ENCODE data around the gene TTC12.

TTC12 gene

DNA sequence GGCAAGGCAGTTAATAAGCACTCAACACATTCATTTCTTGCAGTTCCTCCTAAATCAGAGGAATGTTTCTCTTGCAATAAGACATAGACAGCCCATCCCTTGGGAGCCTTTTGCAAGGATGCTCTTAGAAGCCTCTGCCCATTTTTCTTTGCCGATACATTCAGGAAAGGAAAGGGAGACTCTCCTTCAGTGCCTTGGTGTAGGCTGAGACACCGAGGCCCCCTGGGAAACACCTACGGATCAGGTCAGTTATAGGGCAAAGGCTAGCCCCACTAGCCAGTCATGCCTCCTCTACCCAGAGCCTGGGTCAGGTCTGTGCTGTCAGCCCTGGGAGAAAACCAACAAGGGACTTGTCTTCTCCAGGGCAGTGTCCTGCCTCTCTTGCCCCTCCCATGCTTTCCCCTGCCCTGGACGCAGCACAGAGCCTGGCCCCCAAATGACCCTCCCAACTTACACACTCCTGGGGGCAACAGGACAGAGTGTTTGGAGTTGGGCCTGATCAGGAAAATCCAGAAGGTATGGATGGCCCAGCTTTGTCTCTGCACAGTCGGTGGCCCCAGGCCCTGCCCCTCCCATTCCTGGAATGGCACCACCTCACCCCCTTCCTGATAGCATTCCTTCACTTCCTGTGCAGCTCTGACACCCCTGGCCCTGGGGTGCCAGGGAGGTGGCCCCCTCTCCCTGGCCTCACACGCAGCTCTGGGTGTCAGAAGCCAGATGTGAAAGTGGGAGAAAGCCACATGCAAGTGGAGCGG, 91.5 kb downstream of the TTC12 start:
- DNase-seq (ENCODE audit: low read depth), result no peak

GRCh38 chr11:113407163-113407562, 92.8 kb downstream of the TTC12 start:
- DNase-seq (ENCODE audit: low read depth), result no peak

GRCh38 chr11:113408206-113408605, 93.8 kb downstream of the TTC12 start:
- DNase-seq (ENCODE audit: low read depth), result no peak

GRCh38 chr11:113408887-113409286, 94.5 kb downstream of the TTC12 start:
- no peak for DNase-seq (ENCODE audit: low read depth)

GRCh38 chr11:113409526-113409925, 95.1 kb downstream of the TTC12 start:
- no peak for DNase-seq (ENCODE audit: low read depth)

DNA sequence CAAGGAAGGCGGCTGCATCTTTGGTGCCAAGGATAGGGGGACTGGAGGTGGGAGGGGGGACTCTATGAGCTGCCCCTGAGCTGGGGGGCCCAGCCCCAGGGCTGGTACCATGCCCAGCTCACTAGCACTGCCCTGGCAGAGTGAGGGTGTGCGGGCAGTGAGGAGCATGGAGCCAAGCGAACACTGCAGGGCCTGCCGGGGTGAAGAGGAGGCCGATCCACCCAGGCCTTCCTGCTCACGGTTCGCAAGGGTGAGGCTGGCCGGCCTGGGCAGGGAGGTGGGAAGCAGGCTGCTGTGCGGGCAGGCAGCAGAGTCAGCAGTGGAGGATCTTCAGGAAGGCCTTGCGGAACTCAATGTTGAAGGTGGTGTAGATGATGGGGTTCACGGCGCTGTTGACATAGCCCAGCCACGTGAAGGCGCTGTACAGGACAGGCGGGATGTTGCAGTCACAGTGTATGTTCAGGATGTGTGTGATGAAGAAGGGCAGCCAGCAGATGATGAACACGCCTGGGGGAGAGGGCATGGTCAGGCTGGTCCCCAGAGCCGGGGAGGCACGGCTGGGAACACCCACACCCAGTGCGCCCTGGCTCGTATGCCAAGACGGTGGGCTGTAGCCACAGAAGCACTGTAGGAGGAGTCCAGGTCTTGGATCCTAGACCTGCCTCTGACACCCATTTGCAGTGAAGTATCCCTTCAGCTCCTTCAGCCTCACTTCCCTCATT, 96.2 kb downstream of the TTC12 start:
- DNase-seq (ENCODE audit: low read depth), result no peak

DNA sequence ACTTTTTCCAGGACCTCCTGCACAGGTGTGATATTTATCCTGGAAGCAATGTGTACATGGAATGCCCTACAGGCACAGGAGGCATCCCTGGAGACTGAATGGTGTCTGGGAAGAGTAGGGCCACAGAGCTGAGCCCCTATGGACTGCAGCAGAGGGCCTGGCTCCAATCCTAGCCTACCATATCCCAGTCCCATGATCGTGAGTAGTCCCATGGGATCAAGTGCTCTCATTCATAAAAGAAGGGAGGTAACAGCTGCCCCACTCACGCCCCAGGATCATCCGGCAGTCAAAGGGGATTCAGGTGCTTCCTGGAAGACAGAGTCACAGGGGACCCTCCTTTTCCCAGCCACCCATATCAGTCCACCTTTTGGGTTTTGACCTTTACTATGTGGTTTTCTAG, 97.2 kb downstream of the TTC12 start:
- DNase-seq (ENCODE audit: low read depth), result no peak

GRCh38 chr11:113412675-113413074, 98.3 kb downstream of the TTC12 start:
- DNase-seq (ENCODE audit: low read depth), result no peak

GRCh38 chr11:113415343-113415742, 101.0 kb downstream of the TTC12 start:
- no peak for DNase-seq (ENCODE audit: low read depth)
